ENCODE measurements around the gene ZBTB5.

The ZBTB5 gene

DNA sequence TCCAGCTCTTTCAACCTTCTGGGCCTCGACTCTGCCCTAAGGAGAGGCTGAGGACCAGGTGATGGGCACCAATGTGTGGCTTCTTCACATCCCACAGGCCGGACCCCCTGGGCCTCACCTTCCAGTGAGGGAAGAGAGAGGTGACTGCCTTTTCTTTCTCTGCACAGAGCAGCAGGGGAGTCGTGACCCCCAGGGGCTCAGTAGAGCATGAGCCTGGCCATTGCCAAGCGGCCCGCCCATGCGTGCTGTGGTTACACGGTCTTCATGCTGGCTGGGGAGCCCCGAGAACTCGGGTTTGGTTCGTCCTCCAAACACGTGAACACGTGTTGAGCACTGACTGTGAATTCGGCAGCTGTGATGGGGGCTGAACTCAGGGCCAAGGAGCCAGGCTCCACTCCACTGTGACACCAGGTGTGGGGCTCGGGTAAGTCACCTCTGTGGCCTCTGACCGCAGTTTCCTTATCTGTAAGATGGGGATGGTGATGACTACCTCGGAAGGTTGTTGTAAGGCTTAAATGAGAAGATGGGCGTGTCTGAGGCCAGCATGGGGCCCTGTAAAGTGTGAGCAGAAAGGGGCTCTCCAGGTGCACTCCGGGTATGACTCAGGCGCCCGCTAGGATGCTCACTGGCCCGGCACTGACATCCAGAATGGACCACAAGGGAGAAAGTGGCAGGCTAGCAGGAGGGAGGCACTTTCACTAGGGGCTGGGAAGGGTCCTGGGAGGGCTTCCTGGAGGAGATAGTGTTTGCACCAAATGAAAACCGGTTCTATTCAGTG, 56.1 kb downstream of the ZBTB5 start:
- Mint-ChIP-seq H3K9me3 (no peaks in the 10 kb centered on the region), H3K4me3 (no peak overlapping the region), H3K27ac (no peak overlapping the region), H3K36me3 (ENCODE audit: low read depth) (no peaks in the 10 kb centered on the region), H3K4me1 (peaks cover 28% of the 10 kb centered on the region), H3K27me3 (ENCODE audit: low read depth, poor library complexity) (peaks cover 7% of the 10 kb centered on the region)
- no peak for TF ChIP-seq CTCF (IDR thresholded peaks at IDR 0.05)
- no peak for DNase-seq

- H3K27me3 Mint-ChIP-seq (ENCODE audit: low read depth, poor library complexity), result peaks cover 7% of the 10 kb centered on the region
- H3K4me3 Mint-ChIP-seq, result no peak overlapping the region
- no peaks in the 10 kb centered on the region for H3K9me3 Mint-ChIP-seq
- H3K27ac Mint-ChIP-seq, result no peak overlapping the region
- no peaks in the 10 kb centered on the region for H3K36me3 Mint-ChIP-seq (ENCODE audit: low read depth)
- DNase-seq, result no peak
- H3K4me1 Mint-ChIP-seq, result peaks cover 20% of the 10 kb centered on the region
- no peak for TF ChIP-seq CTCF (IDR thresholded peaks at IDR 0.05)
Observed at GRCh38 chr9:37407468-37407867, 57.8 kb downstream of the ZBTB5 start.

GRCh38 chr9:37406603-37407401, 58.4 kb downstream of the ZBTB5 start:
- no peak overlapping the region for H3K27ac Mint-ChIP-seq
- peaks cover 4% of the 10 kb centered on the region for H3K27me3 Mint-ChIP-seq (ENCODE audit: low read depth, poor library complexity)
- H3K4me1 Mint-ChIP-seq, result peaks cover 14% of the 10 kb centered on the region
- no peak for DNase-seq
- no peak for TF ChIP-seq CTCF (IDR thresholded peaks at IDR 0.05)
- no peaks in the 10 kb centered on the region for H3K9me3 Mint-ChIP-seq
- no peaks in the 10 kb centered on the region for H3K36me3 Mint-ChIP-seq (ENCODE audit: low read depth)
- no peak overlapping the region for H3K4me3 Mint-ChIP-seq

DNA sequence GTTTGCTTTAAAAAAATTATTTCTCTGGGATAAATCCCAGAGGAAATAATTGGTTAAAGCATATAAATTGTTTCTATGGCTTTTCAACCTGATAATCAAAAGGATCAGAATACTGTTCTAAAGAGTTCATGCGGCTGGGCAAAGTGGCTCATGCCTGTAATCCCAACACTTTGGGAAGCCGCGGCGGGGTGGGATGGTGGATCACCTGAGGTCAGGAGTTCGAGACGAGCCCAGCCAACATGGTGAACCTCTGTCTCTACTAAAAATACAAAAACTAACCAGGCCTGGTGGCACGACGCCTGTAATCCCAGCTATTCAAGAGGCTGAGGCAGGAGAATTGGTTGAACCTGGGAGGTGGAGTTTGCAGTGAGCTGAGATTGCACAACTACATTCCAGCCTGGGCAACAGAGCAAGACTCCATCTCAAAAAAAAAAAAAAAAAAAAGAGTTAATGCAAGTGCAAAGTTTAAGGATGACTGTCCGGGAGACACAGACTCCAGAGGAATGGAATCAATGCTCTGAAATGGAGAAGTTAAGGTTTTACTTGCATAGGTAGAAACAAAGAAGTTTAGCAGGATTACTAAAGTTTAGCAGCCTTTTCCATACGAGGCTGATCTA, 59.4 kb downstream of the ZBTB5 start:
- H3K36me3 Mint-ChIP-seq (ENCODE audit: low read depth), result no peaks in the 10 kb centered on the region
- TF ChIP-seq CTCF (IDR thresholded peaks at IDR 0.05), result no peak
- no peaks in the 10 kb centered on the region for H3K9me3 Mint-ChIP-seq
- no peak overlapping the region for H3K27ac Mint-ChIP-seq
- H3K27me3 Mint-ChIP-seq (ENCODE audit: low read depth, poor library complexity), result peaks cover 4% of the 10 kb centered on the region
- H3K4me1 Mint-ChIP-seq, result peaks cover 11% of the 10 kb centered on the region
- DNase-seq, result no peak
- no peak overlapping the region for H3K4me3 Mint-ChIP-seq

DNA sequence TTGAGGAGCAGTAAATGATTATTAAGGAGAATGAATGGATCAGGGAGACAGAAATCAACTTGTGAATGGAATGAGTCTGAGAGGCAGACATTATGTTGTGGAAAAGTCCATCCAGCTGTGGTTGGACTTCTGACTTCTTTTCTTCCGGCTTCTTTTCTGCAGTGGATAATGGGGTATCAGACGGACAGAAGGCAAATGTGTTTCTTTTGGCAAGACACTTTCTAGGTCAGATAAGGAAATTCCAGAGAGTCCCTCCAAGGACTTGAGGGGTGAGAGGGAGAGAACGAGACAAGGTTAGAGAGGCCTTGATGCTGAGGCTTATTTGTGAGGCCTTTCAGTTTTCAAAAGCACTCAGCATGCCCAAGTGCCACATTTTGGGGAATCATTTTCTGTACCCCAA, 59.9 kb downstream of the ZBTB5 start:
- Mint-ChIP-seq H3K27ac (no peak overlapping the region), H3K36me3 (ENCODE audit: low read depth) (no peaks in the 10 kb centered on the region), H3K9me3 (no peaks in the 10 kb centered on the region), H3K4me1 (peaks cover 10% of the 10 kb centered on the region), H3K4me3 (no peak overlapping the region), H3K27me3 (ENCODE audit: low read depth, poor library complexity) (peaks cover 6% of the 10 kb centered on the region)
- no peak for DNase-seq
- TF ChIP-seq CTCF (IDR thresholded peaks at IDR 0.05), result no peak
